HG02623 (cell line): ENCODE data around the gene SEPTIN6.
A peak's percentile ranks its signal among the peaks of the same experiment; 100 is the strongest.
"Not testable (repeated sequence)": the region's sequence is repeated elsewhere in the genome, so short reads cannot be mapped to it uniquely, and the experiment has no call there.

Experiments used
- ATAC-seq: cut with Tn5 transposase; IDR thresholded peaks from one replicate; pipeline ENCODE4 v1.9.1; 2021; ENCODE audit warnings: moderate library complexity; ENCODE audit not compliant: unreplicated experiment

Gene SEPTIN6

DNA sequence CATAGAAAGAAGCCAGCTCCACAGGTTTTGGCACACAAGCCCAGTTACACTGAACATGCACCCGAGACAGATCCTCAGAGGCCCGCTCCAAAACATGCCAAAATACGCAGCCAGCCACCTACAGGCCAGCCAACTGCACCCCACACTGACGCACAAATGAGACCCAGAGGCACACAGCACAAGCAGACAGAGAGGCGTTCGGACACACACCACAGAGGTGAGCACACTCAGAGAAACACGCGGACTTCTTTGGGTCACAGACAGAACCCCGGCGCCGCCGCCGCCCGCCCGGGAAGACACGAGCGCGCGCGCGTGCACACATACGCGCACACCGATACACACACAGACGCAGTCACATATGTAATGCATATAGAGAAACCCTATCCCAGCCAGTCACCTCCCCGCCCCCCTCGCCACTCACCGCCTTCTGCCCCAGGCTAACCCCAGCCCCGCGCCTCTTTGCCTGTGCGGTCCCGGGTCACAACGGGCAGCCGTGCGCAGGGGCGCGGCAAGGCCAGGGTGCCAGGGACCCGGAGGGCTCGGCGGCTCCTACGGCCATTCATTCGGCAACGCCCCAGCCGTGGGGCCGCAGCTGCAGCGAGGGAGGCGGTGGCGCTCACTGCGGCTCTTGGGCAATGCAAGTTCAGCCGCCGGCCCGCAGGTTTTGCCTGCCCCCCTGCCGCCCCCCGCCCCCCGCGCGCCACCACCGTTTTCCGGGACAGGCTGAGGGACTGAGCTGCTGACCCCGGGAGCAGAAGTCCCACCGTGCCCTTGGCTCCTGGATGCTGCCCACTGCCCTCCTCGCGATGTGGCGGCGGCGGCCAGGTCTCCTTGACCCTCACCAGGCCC lies 553 bp downstream of the SEPTIN6 start:
- ATAC-seq, result no peak

DNA sequence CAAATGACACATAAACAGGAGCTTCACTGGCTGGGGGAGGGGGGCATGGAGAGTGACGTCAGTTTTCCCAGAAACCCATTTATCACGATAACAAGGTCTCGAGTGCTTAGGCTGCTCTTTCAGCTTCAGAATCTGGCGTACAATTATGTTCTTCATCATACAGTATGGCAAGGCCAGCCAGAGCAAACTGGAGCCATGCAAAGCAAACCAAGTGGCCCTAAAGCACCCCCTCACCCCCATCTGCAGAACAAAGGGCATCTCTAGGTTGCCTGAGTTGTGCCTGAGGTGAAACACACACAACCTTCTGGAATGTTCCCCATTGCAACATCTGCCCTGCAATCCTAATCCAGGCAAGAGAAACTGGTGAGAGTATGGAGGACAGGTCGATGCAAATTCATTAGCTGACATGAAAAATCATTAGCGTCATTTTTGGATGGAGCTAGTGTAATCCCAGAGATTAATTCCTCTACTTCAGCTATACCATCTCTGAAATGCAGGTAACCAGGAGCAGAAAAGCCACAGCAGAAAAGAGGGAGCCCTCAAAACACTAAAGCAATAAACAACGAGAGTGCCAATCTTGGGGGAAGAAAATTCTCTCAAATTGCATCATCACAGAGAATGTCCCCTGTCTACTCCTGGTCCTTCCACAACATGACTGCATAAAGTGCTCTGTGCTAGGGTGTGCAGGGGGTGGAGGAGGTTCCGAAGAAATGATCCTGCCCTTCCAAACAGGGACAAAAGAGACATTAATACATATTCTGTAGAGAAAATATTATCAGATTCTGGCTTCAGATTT lies 1.8 kb downstream of the SEPTIN6 start:
- no peak for ATAC-seq

DNA sequence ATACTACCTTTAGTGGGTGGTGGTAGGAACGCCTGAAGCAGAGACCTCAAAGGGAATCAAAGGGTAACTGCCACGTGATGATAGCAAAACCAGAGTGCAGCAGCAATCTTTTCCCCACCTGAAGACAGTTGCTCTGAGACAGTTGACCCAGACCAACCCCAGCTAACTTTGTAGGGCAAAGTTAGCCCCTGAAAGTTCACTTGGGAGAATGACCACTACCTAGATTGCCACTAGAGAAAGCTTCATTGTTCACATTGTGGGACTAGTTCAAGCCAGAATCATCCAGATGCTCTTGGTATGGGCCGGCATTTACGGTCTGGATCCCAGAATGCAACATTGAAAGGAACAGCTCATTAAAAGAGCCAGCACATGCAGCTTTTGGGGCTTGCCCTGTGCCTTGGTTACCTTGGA lies 4.1 kb downstream of the SEPTIN6 start:
- ATAC-seq, result no peak

DNA sequence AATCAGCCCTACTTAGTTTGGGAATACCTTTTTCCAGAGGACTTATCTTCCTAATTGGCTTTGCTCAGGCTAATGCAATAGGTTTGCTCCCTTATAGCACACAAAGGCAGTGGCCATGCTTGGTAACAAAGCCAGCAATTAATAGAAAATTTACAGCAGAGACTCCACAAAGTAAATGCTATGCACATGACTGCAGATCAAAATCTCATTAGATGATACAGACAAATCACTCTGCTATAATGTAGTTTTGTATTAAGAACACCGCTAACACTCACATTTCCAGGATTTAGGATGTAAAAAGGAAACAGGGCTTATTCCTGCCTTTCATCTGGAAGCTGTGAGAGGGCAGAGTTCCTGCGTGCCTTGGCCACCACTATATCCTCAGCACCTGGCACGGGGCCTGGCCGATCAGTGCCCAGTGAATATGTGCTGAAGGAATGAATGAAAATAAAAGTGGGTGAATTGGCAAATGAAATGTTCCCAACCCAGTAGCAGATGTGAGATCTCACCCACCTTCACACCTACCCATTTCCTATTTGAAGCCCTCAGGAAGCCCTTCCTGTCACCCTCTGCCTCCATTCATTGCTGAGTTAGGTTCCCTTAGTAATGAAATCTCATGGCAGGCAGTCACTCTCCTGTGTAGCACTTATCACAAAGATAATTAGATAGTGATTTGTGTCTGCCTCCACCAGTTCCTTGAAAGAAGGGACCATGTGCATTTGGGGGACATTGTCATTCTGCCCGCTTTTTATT lies 5.1 kb downstream of the SEPTIN6 start:
- no peak for ATAC-seq

DNA sequence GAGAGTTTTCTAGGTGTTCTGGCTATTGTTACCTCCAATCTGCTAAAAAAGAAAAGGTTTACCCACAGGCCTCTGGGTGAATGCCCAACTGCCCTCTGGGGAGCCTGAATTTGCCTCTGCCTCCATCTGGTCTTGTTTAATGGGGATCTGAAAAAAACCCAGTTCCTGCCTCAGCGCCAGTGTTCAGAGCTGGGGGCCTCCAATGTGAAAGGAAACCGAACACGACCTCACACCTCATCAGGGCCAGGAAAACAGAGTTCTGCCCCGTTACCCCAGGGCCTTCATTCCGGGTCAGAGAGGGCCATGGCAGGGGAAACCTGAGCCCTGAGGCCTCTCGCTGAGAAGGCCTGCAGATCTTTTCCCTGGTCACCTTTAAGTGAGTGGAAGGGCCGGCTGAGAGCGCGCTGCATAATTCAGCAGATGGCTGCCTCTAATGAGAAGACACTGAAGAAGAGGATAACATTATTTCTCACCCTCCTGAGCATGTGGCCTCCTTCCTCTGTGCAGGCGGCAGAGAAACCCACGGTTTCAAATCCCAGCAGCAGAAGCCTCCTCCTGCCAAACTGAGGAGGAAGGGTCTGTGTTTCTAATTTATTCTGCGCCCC lies 6.8 kb downstream of the SEPTIN6 start:
- peak; percentile 30 for ATAC-seq

DNA sequence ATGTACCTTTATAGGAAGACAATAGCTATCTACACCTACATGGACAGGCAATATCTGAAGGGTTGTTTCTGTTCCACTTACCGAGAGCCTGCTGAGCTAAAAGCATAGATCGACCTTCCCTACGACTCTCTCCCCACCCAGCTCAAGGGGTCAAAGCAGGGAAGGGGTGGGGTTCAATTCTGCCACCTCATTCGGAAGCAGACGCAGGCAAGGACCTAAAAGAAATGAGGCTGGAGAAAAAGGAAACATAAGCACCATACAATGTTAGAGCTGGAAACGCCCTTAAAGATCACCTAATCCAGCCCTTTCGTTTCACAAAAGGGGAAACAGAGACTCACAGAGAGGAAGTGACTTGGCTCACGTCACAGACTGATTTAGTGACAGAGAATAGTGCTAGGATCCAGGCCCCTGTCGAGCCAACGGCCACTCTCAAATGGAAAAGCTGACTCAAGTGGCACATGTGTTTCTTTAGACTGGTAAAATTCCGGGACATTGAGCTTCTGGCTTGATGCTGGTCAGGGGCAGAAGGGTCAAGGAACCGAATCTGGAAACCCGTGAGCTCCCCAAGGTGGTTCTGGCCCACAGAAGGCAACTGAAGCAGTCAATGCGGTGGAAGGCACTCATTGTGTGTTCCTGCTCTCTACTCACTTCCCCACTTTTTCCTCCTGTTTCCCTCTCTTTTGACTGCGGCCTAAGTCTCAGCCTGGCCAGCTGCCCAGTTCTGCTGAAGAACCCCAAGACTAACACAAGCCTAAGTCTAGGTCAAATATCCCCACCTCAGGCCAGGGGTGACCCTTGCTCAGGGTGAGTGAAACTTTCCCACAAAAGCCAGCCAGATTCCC lies 7.5 kb downstream of the SEPTIN6 start:
- no peak for ATAC-seq

DNA sequence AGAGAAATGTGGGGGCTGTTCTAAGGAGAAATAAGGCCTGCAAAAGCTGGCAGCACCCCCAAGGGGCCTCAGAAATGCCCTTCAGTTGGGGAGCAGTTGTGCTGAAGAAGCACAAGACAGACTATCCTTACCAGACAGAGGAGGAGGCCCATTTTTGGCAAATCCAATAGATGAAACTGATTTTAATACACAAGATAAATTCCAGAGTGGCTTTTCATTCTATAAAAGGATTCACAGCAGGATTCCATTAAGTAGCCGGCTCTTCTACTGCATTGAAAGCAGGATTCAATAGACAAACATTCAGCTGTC lies 8.1 kb downstream of the SEPTIN6 start:
- no peak for ATAC-seq

DNA sequence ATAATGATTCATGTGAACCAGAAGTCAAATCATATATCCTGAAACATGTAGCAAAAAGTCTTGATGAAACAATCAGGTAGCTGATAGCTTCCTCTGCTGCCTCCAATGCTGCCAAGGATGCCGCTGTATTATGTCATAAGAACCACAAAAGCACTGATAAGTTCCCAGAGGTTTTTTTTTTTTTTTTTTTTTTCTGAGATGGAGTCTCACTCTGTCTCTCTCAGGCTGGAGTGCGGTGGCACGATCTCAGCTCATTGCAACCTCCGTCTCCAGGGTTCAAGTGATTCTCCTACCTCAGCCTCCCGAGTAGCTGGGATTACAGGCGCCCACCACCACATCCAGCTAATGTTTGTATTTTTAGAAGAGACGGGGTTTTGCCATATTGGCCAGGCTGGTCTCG lies 8.7 kb downstream of the SEPTIN6 start:
- ATAC-seq, result not testable (repeated sequence)

DNA sequence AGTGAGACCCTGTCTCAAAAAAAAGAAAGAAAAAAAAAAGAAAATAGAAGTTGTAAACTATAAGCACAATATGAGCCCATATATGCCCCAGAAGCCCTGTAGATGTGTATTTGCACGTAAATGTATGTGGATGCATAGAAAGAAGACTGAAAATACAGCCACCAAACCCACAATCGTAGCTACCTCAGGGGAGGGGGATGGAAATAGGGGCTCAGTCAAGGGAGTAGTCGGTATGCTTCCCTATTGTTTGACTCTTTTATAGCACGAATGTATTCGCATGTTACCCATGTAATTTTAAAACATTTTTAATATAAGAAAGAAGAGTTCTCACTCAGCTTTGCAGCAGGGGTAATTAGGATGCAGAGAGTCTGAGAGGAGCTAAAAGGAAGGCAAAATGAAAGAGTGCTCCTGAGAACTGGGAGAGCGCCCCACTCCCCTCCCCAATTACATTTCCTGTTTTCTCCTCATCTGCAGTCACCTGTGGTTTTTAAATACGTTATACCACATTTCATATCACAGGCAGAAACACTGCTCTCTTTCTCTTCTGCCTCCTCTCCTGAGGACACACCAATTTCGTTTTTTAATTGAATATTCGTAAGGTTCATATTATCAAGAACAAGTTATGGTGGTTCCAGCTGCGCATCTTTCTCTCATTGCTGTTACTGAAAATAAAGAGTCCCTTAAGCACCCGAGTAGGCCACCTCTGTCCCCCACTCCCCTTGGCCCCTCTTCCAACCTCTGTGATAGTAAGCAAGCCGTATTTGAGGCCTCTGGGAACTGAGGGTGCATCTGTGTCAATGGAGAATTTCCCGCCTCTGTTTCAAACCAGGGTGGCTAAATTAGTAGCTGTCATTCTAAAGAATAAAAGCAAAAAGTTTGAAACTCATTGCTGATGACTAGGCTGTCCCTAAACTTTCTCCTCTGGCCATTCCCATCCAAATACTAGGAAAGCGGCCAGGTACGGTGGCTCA lies 10.7 kb downstream of the SEPTIN6 start:
- ATAC-seq, result no peak

DNA sequence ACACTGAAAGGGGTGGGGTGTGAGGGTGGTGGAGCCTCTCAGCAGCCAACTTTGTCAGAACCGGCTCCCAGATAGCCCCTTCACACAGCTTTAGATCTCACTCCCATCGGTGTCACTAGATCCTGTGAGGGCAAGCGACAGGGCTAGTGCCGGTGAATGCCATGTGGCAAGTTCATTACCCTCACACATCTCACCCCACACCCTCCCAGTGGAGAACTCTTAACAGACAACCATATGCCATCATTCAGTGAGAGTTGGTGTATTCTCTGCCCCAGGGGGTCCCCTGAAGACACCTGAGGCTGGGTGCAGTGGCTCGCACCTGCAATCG lies 15.3 kb downstream of the SEPTIN6 start:
- no peak for ATAC-seq

DNA sequence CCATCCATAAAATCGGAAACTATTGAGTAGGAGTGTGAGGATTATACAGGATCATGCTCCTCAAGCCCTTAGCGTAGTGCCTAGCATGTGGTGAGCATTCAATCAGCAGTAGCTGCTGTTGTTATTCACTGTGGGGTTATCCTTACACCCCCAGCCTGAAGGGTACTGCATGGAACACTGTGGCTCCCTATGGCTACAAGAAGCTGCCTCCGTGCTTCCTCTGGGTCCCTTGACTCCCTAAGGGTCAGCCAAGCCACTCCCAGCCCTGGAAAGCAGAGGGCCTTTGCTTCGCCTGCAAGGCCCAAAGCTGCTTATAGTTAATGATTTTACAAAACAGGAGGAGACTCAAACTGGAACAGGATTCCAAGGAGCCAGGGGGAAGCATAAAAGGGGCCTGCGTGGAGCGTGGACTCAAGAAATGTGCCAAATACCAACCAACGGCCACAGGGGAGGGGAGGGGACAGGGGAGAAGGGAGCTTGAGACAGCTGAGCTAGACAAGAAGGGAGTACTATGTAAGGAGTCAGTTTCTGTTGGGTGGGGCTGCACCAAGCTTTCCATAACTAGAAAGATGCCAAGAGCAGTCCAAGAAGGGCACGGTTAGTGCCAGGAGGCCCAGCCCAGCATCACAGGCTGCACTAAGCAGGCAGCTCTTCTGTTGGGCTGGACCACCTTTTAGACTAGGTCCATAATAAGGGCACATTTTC lies 15.9 kb downstream of the SEPTIN6 start:
- ATAC-seq, result no peak

DNA sequence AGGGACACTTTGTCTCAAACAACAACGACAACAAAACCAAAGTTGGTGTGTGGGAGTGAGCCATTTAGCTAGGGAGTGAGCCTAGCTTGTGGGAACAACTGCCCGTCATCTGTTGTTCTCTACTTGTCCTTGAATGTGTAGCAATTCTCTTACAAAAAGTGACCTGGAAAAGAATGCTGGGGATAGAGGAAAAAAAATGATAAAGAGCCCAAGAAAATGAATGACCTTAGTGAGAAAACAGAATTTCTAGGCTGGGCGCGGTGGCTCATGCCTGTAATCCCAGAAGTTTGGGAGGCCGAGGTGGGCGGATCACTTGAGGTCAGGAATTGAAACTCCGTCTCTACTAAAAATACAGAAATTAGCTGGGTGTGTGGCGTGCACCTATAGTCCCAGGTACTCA lies 19.6 kb downstream of the SEPTIN6 start:
- ATAC-seq, result no peak

DNA sequence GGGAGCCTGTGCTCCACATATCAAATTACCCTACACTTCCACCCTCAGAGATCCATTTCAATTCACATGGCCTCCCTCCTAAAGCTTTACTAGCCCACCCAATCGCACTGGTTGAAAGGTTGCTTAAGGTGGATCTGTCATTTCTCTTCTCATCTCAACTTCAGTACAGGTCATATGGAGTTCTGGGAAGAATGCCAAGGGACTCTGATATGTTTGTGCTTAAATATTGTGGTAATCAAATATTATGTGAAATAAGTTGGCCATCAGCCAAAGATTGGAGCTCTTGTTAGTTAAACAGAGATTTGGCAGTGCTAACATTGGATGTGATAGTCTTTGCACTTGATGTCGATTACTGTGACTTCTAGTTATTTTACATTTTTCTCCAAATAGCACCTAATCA lies 20.5 kb downstream of the SEPTIN6 start:
- no peak for ATAC-seq

DNA sequence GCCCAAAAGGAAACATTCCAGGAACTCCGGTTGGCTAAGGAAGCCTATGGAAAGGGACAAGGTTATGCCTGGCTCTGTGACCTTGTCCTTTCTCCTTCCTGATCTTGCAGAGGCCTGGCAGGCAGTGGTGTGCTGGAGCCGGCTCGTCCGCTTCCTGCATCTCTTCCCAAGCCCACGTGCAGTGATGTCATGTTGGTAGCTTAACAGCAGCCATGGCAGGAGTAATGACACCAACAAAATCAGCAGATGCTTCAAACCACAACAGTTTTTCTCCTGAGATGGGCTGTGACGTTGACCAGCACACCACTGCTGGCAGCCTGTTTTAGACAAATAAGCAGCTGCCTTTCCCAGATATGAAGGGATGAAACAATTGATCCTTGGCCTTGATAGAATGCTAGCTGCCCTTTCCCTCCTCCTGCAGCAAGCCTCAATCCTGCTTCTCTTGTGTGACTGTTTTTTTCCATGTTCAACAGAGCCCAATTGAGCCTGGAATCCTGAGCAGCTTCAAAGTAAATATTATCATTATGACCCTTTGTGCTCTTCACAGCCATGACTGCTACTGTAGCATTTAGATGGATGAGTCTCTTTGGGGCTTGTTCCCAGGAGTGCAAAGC lies 23.4 kb downstream of the SEPTIN6 start:
- no peak for ATAC-seq

DNA sequence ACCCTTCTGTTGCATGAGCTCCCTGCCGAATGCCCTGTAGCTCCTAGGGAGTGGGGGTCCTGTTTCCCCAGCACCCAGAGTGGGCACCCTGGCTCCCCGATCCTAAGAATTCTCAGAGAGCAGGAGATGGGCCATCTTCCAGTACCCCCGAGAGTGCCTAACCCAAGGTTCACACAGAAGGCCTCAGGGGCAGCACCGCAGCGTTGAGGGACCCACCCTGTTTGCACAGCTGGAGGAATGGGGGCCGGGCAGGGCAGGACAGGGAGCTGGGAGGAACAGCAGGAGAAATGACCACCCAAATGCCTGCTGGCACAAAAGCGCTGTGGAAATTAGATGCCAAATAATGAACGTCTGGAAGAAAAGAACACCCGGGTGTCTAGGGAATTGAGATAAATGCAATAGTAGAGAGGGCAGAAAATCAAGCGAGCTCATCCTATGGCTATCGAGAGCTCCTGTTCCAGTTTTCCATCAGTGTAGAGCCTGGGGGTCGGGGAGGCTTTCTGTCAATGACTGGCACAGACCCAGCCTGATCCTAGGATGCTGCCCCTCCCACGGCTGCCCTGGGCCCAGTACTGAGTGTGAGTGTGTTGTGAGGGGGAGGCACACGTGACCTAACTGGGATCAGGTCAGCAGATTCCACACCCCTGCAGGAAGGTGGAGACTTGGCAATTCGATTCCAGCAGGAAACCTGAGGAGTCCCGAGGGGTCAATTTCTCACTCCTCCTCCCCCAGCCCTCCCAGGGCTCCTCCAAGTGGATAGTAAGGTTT lies 25.7 kb downstream of the SEPTIN6 start:
- ATAC-seq, result no peak

DNA sequence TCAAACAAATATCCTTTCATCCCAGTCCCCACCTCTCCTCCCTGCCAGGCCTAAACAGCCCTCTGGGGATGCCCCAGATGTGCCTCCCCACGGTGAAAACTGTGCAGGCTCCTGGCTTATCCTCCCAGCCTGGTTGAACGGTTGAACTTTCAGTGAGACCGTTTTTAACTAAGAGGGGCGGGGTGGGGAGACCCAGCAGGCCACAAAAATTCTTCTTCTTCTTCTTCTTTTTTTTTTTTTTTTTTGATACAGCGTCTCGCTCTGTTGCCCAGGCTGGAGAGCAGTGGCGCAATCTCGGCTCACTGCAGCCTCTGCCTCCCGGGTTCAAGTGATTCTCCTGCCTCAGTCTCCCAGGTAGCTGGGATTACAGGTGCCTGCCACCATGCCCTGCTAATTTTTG lies 28.1 kb downstream of the SEPTIN6 start:
- not testable (repeated sequence) for ATAC-seq

DNA sequence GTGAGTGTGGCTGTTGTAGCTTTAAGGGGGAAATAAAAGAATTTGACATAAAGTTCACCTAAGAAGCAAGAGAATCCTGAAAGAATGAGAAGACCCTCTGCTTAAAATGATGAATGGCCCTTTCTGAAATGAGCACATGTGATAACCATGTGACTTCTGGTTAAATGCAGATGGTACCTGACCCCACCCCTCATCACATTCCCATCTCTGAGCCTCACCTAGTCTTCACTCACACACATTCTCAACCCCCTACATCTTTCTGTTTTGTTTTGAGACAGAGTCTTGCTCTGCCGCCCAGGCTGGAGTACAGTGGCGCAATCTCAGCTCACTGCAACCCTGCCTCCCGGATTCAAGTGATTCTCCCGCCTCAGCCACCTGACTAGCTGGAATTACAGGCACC lies 31.5 kb downstream of the SEPTIN6 start:
- ATAC-seq, result no peak

DNA sequence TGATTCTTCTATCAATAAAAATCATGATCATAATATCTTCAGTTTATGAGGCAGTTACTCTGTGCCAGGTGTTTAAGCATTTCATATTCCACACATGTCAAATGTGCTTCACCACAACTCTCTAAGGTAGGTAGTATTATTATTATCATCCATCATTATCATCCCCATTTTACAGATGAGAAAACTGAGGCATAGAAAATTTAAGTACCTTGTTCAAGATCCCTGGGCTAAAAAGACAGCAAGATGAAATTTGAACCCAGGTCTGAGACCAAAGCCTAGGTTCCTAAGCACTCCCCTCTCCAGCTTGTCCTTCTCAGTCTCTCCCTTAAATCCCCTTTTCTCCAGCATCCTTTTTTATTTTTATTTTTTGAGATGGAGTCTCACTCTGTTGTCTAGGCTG lies 33.4 kb downstream of the SEPTIN6 start:
- no peak for ATAC-seq
